Erythroblast (primary cell): ENCODE data around the gene FGD5.

ENCODE experiments used
- GATA1 ChIP-seq: IDR thresholded peaks from 2 replicates; pipeline ENCODE4 v1.6.1; 2011; ENCODE audit warnings: low read depth, mild to moderate bottlenecking, control low read depth, low read length, moderate library complexity
- POLR2A ChIP-seq: IDR thresholded peaks from 2 replicates; pipeline ENCODE4 v1.6.1; 2011; ENCODE audit warnings: mild to moderate bottlenecking, low read length

- TF ChIP-seq POLR2A (no peak), GATA1 (no peak)
Measured at GRCh38 chr3:14902719-14903118, 84.0 kb downstream of the FGD5 start.
